Uterus (tissue), 2 donors: ENCODE measurements around the gene COX7B2.

Experiments used
- CTCF ChIP-seq, 4 experiments: fragments of 200-600 bp in 2 of 4; fragments of 450-650 bp in 2 of 4; sonication (generic) in 2 of 4; IDR thresholded peaks; one replicate each; pipeline ENCODE4 v1.5.1; 2016 to 2019; ENCODE audit warnings: antibody characterized with exemption in 4 of 4, mild to moderate bottlenecking in 2 of 4, moderate library complexity in 1 of 4
- POLR2A ChIP-seq, 2 donors: fragments of 450-650 bp; IDR thresholded peaks; one replicate each; pipeline ENCODE4 v1.6.1; 2016; ENCODE audit warnings: antibody characterized with exemption in 2 of 2, mild to moderate bottlenecking in 1 of 2, moderate library complexity in 1 of 2

- TF ChIP-seq POLR2A (IDR thresholded peaks at IDR 0.05) = no peak
- peak in 3 of 4 experiments; percentile 30 to 43 (median 33) for TF ChIP-seq CTCF (IDR thresholded peaks at IDR 0.05)
Observed at GRCh38 chr4:46844325-46844917, 64.6 kb downstream of the COX7B2 start.
